ENCODE results near the gene MOCOS.
"Not testable (repeated sequence)": the region's sequence is repeated elsewhere in the genome, so short reads cannot be mapped to it uniquely, and the experiment has no call there.

Gene MOCOS, protein sequence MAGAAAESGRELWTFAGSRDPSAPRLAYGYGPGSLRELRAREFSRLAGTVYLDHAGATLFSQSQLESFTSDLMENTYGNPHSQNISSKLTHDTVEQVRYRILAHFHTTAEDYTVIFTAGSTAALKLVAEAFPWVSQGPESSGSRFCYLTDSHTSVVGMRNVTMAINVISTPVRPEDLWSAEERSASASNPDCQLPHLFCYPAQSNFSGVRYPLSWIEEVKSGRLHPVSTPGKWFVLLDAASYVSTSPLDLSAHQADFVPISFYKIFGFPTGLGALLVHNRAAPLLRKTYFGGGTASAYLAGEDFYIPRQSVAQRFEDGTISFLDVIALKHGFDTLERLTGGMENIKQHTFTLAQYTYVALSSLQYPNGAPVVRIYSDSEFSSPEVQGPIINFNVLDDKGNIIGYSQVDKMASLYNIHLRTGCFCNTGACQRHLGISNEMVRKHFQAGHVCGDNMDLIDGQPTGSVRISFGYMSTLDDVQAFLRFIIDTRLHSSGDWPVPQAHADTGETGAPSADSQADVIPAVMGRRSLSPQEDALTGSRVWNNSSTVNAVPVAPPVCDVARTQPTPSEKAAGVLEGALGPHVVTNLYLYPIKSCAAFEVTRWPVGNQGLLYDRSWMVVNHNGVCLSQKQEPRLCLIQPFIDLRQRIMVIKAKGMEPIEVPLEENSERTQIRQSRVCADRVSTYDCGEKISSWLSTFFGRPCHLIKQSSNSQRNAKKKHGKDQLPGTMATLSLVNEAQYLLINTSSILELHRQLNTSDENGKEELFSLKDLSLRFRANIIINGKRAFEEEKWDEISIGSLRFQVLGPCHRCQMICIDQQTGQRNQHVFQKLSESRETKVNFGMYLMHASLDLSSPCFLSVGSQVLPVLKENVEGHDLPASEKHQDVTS

GRCh38 chr18:36187193-36187825 lies at the start of gene MOCOS:
TSS of gene MOCOS (plus strand) at chr18:36187497. CDS start at chr18:36187540, 43 bp downstream.
- no peak for DNase-seq (ENCODE audit: low read depth)

DNA sequence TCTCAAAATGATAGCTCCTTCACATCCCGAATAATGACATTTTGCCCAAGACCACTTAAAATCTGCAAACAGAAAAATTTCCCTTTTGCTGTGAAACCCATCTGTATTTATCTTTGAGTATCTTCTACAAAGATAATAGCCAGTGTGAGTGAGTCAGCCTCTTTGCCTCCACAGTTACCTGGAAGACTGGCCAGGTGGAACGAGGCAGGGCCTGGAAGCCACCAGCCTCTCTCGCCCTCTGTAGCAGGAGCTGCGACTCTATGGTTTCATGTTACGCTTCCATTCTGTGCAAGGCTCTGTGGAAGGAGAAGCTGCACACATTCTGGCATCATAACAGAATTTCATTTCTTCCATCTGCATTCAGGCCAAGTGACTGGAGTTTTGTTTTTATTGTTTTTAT lies 48.1 kb upstream of the MOCOS start:
- no peak for DNase-seq (ENCODE audit: low read depth)

GRCh38 chr18:36141576-36141975 lies 45.7 kb upstream of the MOCOS start:
- no peak for DNase-seq (ENCODE audit: low read depth)

DNA sequence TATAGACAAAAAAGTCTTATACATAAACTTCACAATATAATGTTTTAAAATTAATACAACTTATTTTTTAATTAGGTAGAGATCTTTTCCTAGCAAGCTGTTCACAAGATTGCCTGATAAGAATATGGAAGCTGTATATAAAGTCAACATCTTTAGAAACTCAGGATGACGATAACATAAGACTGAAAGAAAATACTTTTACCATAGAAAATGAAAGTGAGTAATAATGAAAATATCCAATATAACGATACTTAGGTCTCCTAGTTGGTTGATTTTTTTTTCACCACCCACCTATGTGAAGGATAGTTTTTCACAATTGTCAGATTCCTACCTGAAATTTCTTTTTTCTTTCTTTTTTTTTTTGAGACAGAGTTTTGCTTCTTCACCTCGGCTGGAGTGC lies 44.5 kb upstream of the MOCOS start:
- DNase-seq (ENCODE audit: low read depth), result no peak

DNA sequence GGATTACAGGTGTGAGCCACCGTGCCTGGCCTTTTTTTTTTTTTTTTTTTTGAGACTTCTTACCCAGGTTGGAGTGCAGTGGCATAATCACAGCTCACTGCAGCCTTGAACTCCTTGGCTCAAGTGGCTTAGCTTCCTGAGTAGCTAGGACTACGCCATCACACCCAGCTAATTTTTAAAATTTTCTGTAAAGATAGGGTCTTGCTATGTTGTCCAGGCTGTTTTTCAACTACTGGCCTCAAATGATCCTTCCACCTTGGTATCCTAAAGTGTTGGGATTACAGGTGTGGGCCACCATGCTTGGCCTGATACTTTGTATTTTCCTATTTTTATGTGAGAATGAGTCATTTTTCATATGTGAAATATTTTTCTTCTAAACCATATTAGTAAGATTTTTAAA lies 43.9 kb upstream of the MOCOS start:
- DNase-seq (ENCODE audit: low read depth), result no peak

DNA sequence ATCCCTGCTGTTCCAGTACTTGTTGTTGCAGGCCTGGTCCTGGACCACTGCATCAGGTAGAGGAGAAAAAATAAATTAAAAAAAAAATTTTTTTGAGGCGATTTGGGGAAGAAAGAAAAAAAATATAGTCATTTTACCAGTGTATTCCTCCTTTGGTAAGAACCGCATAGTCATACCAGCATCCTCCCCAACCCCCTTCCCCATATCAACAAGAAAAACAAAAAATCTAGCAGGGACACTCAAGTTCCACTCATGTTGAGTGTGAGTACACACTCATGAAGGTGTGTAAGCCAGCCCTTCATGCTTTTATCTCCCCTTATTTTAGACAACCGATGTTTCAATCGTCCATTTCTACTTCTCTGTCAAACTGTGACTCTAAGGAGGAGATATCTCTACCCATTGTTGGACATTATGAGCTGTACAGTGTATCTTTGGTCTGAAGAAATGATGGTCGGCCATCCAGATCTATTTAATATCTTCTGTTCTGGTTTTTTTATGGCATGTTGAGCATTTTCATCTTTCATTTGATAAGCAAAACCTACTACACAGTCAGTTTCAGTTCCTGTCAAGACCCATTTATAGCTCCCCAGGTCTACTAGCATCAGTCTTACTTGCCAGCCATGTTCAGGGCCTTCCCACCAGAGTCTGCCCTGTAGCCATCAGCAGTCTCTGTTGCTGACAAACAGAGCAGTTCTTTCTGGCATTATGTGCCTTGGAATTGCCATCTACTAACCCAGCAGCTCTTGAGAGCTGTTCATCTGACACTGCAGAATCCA lies 37.6 kb upstream of the MOCOS start:
- no peak for DNase-seq (ENCODE audit: low read depth)

DNA sequence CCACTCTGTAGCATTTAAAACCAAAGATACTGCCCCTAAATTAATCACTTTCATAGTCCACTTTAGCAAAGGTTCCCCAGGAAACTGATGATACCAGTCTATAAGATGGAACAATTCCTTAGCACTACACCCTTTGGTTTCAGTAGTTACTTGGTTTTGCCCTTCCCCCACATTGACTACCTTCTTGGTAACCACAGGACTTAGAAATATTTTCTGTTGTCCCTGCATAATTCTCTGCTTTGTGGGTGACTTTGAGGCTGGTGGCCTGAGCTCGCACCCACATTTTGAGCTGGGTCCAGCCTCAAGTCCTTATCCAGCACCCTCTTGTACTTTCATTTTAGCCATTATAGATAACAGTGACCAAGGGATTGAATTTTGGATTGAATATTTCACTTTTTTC lies 34.5 kb upstream of the MOCOS start:
- no peak for DNase-seq (ENCODE audit: low read depth)

DNA sequence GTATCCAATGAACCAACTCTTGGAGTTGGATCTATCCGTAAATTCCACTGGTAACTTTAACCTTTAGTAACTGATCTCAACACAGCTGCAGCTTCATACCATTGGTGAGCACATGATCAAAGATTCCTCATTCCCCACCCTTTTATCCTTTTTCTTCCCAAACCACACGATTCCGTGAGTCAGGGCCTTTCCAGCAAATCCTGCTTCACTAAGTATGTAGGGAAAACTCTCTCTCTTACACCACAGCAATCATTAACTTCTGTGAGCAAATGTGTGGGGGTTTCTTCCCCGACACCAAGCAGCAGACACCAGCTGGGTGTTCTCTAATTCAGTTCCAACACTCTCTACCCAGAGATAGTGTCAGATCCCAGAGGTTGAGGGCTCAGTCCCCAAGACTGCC lies 34.1 kb upstream of the MOCOS start:
- DNase-seq (ENCODE audit: low read depth), result no peak

DNA sequence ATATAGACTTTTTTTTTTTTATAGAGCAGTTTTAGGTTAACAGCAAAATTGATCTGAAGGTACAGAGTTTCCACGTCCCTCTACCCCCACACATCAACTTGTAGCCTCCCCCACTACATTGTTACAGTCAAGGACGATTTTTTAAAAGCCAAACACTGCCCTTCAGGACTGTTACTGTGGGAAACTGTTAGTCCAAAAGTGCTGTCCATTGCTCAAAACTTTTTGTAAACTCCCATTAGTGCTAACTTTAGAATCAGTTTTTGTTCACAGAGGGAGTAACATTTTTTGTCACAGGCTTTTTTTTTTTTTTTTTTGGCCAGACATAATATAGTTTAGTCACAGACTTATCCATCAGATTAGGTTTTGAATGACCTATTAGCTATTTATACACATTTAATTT lies 33.5 kb upstream of the MOCOS start:
- no peak for DNase-seq (ENCODE audit: low read depth)

GRCh38 chr18:36155851-36156757 lies 31.2 kb upstream of the MOCOS start:
- DNase-seq (ENCODE audit: low read depth), result no peak

- no peak for DNase-seq (ENCODE audit: low read depth)
Measured at GRCh38 chr18:36157441-36157840, 29.9 kb upstream of the MOCOS start.

- DNase-seq (ENCODE audit: low read depth), result no peak
Measured at GRCh38 chr18:36158266-36158867, 28.9 kb upstream of the MOCOS start.

DNA sequence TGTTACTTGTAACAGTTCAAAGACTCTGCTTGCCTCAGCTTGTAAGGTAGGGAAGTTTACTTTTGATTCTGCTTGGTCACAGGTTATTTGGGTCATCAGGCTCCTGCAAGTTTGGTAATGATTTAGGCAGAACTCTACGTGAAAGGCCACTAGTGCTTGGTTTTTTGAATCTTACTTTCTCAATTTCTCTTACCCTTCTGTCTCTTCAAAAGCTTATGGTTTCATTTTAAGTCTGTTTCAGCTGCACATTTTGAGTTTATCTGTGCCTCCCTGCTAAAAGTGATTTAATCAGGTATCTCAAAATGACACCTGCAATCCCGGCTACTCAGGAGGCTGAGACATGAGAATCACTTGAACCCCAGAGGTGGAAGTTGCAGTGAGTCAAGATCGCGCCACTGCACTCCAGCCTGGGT lies 26.3 kb upstream of the MOCOS start:
- no peak for DNase-seq (ENCODE audit: low read depth)

GRCh38 chr18:36162981-36163380 lies 24.3 kb upstream of the MOCOS start:
- DNase-seq (ENCODE audit: low read depth), result no peak

GRCh38 chr18:36167692-36168218 lies 19.5 kb upstream of the MOCOS start:
- DNase-seq (ENCODE audit: low read depth), result no peak

DNA sequence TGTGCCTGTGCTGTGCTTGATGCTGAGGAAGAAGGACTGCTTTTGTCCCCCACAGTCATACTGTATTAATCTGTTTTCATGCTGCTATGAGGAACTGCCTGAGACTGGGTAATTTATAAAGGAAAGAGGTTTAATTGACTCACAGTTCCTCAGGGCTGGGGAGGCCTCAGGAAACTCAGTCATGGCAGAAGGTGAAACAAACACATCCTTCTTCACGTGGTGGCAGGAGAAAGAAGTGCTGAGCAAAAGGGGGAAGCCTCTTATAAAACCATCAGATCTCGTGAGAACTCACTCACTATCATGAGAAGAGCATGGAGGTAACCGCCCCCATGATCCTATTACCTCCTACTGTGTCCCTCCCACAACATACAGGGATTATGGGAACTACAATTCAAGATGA lies 19.0 kb upstream of the MOCOS start:
- DNase-seq (ENCODE audit: low read depth), result not testable (repeated sequence)

- no peak for DNase-seq (ENCODE audit: low read depth)
Measured at GRCh38 chr18:36169938-36170337, 17.4 kb upstream of the MOCOS start.

- DNase-seq (ENCODE audit: low read depth), result no peak
Measured at GRCh38 chr18:36175481-36175880, 11.8 kb upstream of the MOCOS start.

- DNase-seq (ENCODE audit: low read depth), result no peak
Measured at GRCh38 chr18:36176177-36176584, 11.1 kb upstream of the MOCOS start.

GRCh38 chr18:36176711-36177110 lies 10.6 kb upstream of the MOCOS start:
- DNase-seq (ENCODE audit: low read depth), result no peak
